Common myeloid progenitor, CD34-positive (primary cell): Measurements from ENCODE around the gene KRTAP10-12.

Source experiments
- CTCF ChIA-PET: fragments of 350-600 bp; sonication (Branson Sonifier 250); formaldehyde crosslinking; loops from one replicate; lab custom pipeline; 2021; ENCODE audit warnings: antibody characterized with exemption; lab: Charles Lee
- POLR2A ChIA-PET: fragments of 350-600 bp; sonication (Branson Sonifier 250); formaldehyde crosslinking; loops from one replicate; lab custom pipeline; 2021; ENCODE audit warnings: antibody characterized with exemption; lab: Charles Lee
- DNase-seq, 3 donors: peaks; one replicate each; pipeline versions ENCODE4 v3.0.0 to v3.0.0-alpha.2; 2013
- H3K27ac ChIP-seq, 2 experiments: 1 replicate in 1 of 2; 2 replicates in 1 of 2; pipeline ENCODE4 v1.7.0; 2013; ENCODE audit warnings: inconsistent platforms in 2 of 2, low read length in 2 of 2, mild to moderate bottlenecking in 2 of 2, low read depth in 1 of 2, moderate library complexity in 1 of 2; ENCODE audit not compliant: severe bottlenecking in 2 of 2, insufficient read depth in 1 of 2, poor library complexity in 1 of 2
- H3K27me3 ChIP-seq, 5 experiments: replicated peaks in 2 of 5; 1 replicate in 3 of 5; 2 replicates in 2 of 5; pipeline versions ENCODE4 v1.6.1 to v1.7.0; 2013; ENCODE audit warnings: low read length in 4 of 5, mild to moderate bottlenecking in 2 of 5, moderate library complexity in 2 of 5, inconsistent platforms in 1 of 5; ENCODE audit not compliant: insufficient read depth in 5 of 5, control insufficient read depth in 4 of 5
- H3K36me3 ChIP-seq, 4 experiments: 1 replicate in 2 of 4; 2 replicates in 2 of 4; pipeline versions ENCODE4 v1.6.1 to v1.7.0; 2013; ENCODE audit warnings: low read length in 3 of 4, control low read depth in 1 of 4, mild to moderate bottlenecking in 1 of 4; ENCODE audit not compliant: control insufficient read depth in 4 of 4, insufficient read depth in 4 of 4
- H3K4me1 ChIP-seq, 4 experiments: 1 replicate in 3 of 4; 2 replicates in 1 of 4; pipeline versions ENCODE4 v1.6.1 to v1.7.1; 2013; ENCODE audit warnings: low read length in 3 of 4, mild to moderate bottlenecking in 3 of 4, control low read depth in 1 of 4, inconsistent platforms in 1 of 4, moderate library complexity in 1 of 4; ENCODE audit not compliant: control insufficient read depth in 4 of 4, insufficient read depth in 4 of 4; ENCODE audit errors: control extremely low read depth in 1 of 4
- H3K4me3 ChIP-seq, 7 experiments: 1 replicate in 4 of 7; 2 replicates in 3 of 7; pipeline versions ENCODE4 v1.5.1 to v1.7.0; 2013; ENCODE audit warnings: mild to moderate bottlenecking in 7 of 7, low read length in 6 of 7, moderate library complexity in 6 of 7, inconsistent platforms in 2 of 7, low read depth in 2 of 7, control low read depth in 1 of 7; ENCODE audit not compliant: insufficient read depth in 4 of 7, control insufficient read depth in 1 of 7; ENCODE audit errors: extremely low read depth in 1 of 7
- H3K9me3 ChIP-seq, 5 experiments: 1 replicate in 4 of 5; 2 replicates in 1 of 5; pipeline versions ENCODE4 v1.6.1 to v1.7.1; 2013; ENCODE audit warnings: low read length in 4 of 5, mild to moderate bottlenecking in 2 of 5, inconsistent platforms in 1 of 5, low read depth in 1 of 5, moderate library complexity in 1 of 5; ENCODE audit not compliant: control insufficient read depth in 4 of 5, insufficient read depth in 2 of 5; ENCODE audit errors: control extremely low read depth in 1 of 5
- WGBS: methylation state at CpG from one replicate; pipeline ENCODE4 v1.1.5; 2013; ENCODE audit not compliant: insufficient coverage; 5-methylcytosine and 5-hydroxymethylcytosine counted together

Gene KRTAP10-12

GRCh38 chr21:44671911-44672310 is 25.1 kb upstream of the KRTAP10-12 start:
- Histone ChIP-seq H3K36me3 (no peaks in the 10 kb centered on the region), H3K4me3 (no peak overlapping the region), H3K27me3 (peaks cover 0 to 4% (median 0%) of the 10 kb centered on the region in 5 experiments), H3K27ac (no peak overlapping the region), H3K4me1 (no peaks in the 10 kb centered on the region), H3K9me3 (peaks cover 0 to 43% (median 12%) of the 10 kb centered on the region in 5 experiments)
- no CpG with 5 or more reads among the region's 1 CpG for WGBS
- ChIA-PET CTCF (no interaction called here), POLR2A (no interaction called here)
- DNase-seq: no peak

GRCh38 chr21:44677881-44678280 is 19.1 kb upstream of the KRTAP10-12 start:
- H3K4me3 ChIP-seq: no peak overlapping the region
- peaks cover 0 to 5% (median 0%) of the 10 kb centered on the region in 5 experiments for H3K27me3 ChIP-seq
- H3K9me3 ChIP-seq: peaks cover 0 to 15% (median 0%) of the 10 kb centered on the region in 5 experiments
- WGBS: 96% methylated on average over 12 of the region's 13 CpGs
- DNase-seq: no peak
- ChIA-PET CTCF (no interaction called here), POLR2A (no interaction called here)
- no peak overlapping the region for H3K27ac ChIP-seq
- H3K36me3 ChIP-seq: no peaks in the 10 kb centered on the region
- H3K4me1 ChIP-seq: no peaks in the 10 kb centered on the region

GRCh38 chr21:44681152-44681551 is 15.8 kb upstream of the KRTAP10-12 start:
- Histone ChIP-seq H3K36me3 (no peaks in the 10 kb centered on the region), H3K4me3 (no peak overlapping the region), H3K27me3 (peaks cover 0 to 4% (median 0%) of the 10 kb centered on the region in 5 experiments), H3K4me1 (peaks cover 0 to 5% (median 2%) of the 10 kb centered on the region in 4 experiments), H3K9me3 (peaks cover 0 to 6% (median 0%) of the 10 kb centered on the region in 5 experiments), H3K27ac (no peak overlapping the region)
- ChIA-PET CTCF (no interaction called here), POLR2A (no interaction called here)
- 79% methylated on average over 7 of the region's 11 CpGs for WGBS
- DNase-seq: no peak

GRCh38 chr21:44681861-44682579 is 15.0 kb upstream of the KRTAP10-12 start, which contains the start of gene KRTAP12-1:
Gene KRTAP12-1, minus strand, starts transcription at chr21:44682163. Its CDS starts 40 bp downstream, at chr21:44682123.
- ChIA-PET POLR2A (no interaction called here), CTCF (no interaction called here)
- H3K4me1 ChIP-seq: peaks cover 0 to 13% (median 10%) of the 10 kb centered on the region in 4 experiments
- H3K4me3 ChIP-seq: no peak within 1 kb of the TSS
- 80% methylated on average over 23 of the region's 23 CpGs for WGBS
- no peak for DNase-seq
- peaks cover 0 to 4% (median 1%) of the 10 kb centered on the region in 5 experiments for H3K27me3 ChIP-seq
- no peaks in the 10 kb centered on the region for H3K36me3 ChIP-seq
- H3K27ac ChIP-seq: no peak within 1 kb of the TSS
- peaks cover 0 to 2% (median 0%) of the 10 kb centered on the region in 5 experiments for H3K9me3 ChIP-seq

GRCh38 chr21:44682580-44683151 is 14.3 kb upstream of the KRTAP10-12 start:
- peaks cover 0 to 4% (median 2%) of the 10 kb centered on the region in 5 experiments for H3K27me3 ChIP-seq
- no peak overlapping the region for H3K4me3 ChIP-seq
- 88% methylated on average over 14 of the region's 15 CpGs for WGBS
- peaks cover 0 to 2% (median 0%) of the 10 kb centered on the region in 5 experiments for H3K9me3 ChIP-seq
- no peaks in the 10 kb centered on the region for H3K36me3 ChIP-seq
- H3K4me1 ChIP-seq: peaks cover 0 to 16% (median 10%) of the 10 kb centered on the region in 4 experiments
- ChIA-PET CTCF (no interaction called here), POLR2A (no interaction called here)
- DNase-seq: no peak
- no peak overlapping the region for H3K27ac ChIP-seq

- no peak for DNase-seq
- Histone ChIP-seq H3K9me3 (no peaks in the 10 kb centered on the region), H3K27me3 (peaks cover 0 to 4% (median 0%) of the 10 kb centered on the region in 5 experiments), H3K4me3 (no peak overlapping the region), H3K27ac (no peak overlapping the region), H3K4me1 (peaks cover 0 to 16% (median 10%) of the 10 kb centered on the region in 4 experiments), H3K36me3 (no peaks in the 10 kb centered on the region)
- ChIA-PET CTCF (no interaction called here), POLR2A (no interaction called here)
- 83% methylated on average over 6 of the region's 7 CpGs for WGBS
Observed at GRCh38 chr21:44684077-44684476, 12.9 kb upstream of the KRTAP10-12 start.

- H3K27me3 ChIP-seq: peaks cover 0 to 4% (median 0%) of the 10 kb centered on the region in 5 experiments
- H3K4me1 ChIP-seq: peaks cover 0 to 16% (median 10%) of the 10 kb centered on the region in 4 experiments
- CTCF ChIA-PET: no interaction called here
- no peak for DNase-seq
- 63% methylated on average over 3 of the region's 6 CpGs for WGBS
- POLR2A ChIA-PET: no interaction called here
- H3K27ac ChIP-seq: no peak overlapping the region
- H3K9me3 ChIP-seq: no peaks in the 10 kb centered on the region
- no peaks in the 10 kb centered on the region for H3K36me3 ChIP-seq
- no peak overlapping the region for H3K4me3 ChIP-seq
Observed at GRCh38 chr21:44684483-44684882, 12.5 kb upstream of the KRTAP10-12 start.
